HG03060 (cell line): ENCODE measurements around the gene EFNA5.

Source experiments
- ATAC-seq: cut with Tn5 transposase; IDR thresholded peaks from one replicate; pipeline ENCODE4 v1.9.1; 2021; ENCODE audit warnings: low read depth, moderate number of reproducible peaks; ENCODE audit not compliant: unreplicated experiment

EFNA5 gene

DNA sequence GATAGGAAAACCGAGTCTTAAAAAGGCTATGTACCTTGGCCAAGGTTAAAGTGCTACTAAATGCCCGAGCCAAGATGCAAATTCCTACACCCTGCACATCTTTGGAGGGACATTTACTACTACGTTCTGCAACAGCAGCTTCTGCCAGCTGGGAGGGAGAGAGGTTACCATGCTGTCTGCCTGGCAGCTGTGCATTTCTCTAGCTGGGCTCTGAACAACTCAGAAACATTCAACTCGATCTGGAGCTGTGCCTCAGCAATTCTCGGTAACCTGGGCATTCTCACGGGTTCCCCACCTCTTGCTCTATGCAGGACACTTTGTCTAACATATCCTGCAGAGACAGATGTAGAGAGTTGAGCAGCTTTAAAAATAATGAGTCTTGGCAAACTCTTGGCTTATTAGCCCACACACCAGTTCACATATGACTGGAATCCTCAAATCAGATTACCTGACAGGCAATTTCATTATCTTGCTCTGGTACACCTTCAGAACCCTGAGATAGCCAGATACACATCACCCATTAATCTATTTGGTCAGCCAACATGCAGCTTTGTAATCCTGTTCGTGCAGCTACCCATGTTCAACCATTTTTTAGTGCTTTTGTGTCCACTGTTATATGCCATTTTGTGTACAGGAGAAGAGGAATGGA is 115.8 kb downstream of the EFNA5 start:
- no peak for ATAC-seq

DNA sequence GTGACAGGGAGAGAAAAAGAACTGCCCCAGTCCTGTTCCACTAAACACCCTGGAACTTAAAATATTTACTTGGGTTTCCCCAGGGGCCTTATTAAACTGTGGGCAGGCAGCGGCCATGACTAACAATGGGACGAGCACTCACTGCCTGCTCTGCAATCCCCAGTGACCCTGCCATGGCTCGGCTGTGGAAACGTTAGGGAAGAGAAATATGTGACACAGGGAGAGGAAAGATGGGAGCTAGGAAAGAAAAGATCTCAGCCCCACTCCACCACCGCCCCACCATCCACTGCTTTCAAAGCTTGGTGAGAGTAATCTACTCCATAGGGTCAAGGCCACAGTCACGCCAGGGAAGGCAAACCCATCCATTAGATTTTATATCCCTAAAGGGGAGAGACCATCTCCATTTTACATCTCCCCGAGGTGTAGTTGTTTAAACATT is 117.6 kb downstream of the EFNA5 start:
- ATAC-seq, result no peak

DNA sequence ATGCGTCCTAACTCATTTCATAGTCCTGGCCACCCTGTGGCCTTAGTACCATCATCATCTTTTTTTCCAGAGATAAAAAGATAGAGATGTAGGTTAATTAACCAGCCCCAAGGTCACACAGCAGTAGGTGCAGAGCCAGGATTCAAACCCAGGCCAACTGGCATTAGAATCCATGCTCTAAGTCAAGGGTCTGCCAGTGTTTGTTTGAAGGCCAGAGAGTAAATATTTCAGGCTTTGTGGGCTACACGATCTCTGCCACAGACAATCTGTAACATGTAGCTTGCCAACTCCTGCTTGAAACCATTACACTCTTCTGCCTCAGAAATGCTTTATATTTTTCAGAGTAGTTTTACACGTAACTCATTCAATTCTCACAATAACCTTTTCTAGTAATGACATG is 119.6 kb downstream of the EFNA5 start:
- no peak for ATAC-seq

DNA sequence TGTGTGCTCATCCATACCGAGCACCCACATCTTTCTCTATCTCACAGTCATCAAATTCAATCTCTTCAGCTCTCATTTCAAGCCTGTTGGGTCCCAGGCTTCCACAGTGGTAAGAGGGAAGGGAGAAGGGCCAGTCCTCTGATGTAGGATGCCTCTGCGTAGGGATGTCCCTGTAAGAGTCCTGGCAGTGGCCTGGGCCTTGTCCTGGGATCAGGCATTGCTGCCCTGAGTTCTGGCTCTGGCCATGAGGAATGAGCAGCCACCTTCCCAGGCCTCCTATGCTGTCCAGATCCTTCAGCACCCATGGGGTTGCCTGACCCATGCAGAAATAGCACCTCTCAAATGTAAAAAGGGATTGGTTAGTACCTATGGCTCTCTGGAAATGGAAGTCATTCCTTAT is 121.2 kb downstream of the EFNA5 start:
- no peak for ATAC-seq

DNA sequence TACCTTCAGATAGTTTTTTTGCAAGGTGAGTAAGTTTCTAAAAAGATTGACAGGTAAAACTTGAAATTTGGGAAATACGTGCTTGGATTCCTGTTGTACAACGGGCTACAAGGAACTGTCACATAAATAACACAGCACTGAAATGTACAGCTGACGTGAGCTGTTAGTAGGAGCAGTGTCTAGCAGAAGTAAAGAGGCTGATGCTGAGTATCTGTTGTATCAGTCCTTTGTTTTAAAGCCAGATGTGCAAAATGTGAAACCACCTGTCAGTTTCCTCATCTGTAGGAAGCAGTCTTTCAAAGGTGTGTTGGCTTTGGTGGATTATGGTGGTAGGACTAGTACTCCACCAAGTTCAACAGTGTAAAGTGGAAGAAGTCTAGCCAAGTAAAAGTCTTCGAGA is 122.3 kb downstream of the EFNA5 start:
- no peak for ATAC-seq

DNA sequence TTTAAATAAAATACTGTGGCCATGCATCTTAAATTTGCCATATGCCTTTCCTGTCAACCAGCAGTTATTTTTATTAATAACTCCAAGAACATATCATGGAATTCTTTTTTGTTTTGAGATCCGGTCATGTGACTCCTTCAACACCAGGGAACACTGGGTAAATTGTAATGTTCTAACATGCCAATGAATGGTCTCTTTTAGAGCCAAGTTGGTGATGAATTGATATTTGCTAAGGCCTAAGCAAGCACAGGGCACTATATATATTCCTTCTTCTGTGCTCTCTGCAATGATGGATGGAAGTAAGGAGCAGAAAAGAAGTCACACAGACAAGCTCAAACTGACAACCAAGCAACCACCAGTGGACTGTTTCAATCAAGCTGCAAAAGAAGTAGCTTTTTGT is 124.0 kb downstream of the EFNA5 start:
- ATAC-seq, result no peak

DNA sequence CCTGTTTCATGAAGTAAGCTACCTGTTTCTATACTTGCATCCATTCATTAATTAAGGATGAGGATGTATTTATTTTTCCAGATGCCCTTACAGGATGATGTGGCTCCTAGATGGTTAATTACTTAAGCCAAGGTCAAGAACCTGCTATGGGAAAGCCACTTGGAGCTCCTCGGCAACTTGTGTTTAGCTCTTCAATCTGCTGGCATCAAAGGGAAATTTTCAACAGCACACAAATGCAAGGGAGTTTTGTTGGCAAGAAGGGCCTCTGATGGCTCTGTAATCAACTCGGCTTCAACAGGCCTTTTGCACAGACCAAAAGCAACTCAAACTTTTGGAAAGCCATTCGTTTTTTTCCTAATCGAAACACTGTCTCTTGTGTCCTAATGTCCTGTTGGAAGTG is 125.3 kb downstream of the EFNA5 start:
- ATAC-seq, result no peak

DNA sequence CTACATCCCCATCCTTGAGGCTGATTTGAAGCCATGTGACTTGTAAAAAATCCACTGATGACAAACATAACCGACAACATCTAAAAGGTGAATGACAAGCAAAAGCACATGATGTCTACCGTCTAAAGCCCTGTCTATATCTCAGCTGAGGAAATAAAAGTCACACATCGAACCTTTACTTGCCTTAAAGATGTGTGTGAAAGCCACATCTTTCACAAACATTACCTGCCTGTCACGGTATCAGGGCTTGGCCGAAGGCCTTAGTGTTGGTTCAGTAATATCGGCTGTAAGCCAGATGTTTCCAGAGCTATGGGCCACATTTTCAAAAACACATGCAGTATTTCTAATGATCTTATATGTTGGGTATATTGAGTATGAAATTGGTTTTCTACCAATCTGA is 125.8 kb downstream of the EFNA5 start:
- ATAC-seq, result no peak

DNA sequence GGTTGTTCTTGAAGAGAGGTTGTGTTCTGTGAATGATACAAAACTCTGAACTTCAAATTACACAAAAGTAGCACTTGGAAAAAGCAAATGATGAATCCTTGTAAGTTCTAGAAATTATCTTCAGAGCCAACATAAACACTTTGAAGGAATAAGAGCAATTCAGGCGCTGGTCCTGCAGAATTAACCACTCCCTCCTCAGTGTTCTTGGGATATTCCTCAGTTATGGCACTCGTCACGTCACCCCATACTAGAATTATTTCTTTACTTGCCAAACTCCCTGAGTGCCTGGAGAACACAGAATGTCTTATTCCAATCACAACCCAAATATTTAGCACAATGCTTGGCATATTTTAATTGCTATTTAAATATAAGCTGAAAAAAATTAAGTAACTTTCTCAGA is 126.3 kb downstream of the EFNA5 start:
- ATAC-seq, result no peak

DNA sequence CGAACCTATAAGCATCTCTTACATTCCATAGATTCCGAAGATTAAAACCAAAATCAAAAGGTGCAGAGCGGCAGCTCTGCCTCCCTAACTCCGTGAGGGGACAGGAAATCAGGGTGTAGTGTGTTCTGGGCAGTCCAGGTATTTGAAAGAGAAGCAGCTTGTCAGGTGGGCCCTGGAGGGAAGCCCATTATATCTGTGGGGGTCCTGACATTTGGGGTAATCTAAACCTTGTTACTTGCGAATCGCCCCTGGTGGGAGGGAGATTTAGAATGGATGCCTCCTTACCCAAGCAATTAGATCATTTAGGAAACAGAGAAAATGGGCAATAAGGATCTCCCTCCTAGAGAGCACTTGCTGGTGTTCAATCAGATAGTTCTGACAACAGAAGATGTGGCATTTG is 126.9 kb downstream of the EFNA5 start:
- no peak for ATAC-seq

DNA sequence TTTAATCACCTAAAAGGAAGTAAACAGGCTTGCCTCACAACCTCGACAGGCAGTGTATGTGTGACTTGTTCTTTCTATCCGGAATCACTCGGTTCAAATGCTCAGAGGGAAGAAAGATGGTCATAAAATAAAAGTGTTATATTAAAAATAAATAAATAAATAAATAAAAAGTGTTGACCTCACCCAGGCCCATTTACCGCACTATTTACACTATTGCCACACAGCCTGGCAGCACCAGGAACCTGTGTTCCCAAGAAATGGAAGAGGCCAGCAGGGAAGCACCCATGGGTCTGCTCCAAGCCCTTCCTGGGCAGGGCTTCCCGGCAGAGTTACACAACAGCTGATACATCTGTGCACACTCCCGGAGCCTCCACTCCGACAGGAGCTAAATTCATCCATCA is 127.9 kb downstream of the EFNA5 start:
- no peak for ATAC-seq

DNA sequence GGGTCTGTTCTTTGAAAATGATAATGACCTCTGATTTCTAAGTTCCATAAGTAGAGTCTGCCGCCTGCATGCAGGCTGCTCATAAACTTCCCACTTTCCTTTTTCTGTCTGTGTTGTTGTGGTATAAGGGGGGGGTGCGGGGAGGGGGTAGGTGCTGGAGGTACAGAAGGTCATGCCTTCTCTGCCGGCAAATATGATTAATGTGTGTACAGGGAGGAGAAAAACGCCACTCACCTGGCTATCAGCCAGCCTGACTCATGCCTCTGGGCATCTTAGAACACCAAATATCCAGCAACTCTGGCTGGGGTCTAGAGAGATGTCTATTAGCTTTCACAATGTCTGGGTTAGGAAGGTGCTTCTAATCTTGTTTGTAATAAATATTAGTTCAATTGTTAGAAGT is 128.3 kb downstream of the EFNA5 start:
- ATAC-seq, result no peak

DNA sequence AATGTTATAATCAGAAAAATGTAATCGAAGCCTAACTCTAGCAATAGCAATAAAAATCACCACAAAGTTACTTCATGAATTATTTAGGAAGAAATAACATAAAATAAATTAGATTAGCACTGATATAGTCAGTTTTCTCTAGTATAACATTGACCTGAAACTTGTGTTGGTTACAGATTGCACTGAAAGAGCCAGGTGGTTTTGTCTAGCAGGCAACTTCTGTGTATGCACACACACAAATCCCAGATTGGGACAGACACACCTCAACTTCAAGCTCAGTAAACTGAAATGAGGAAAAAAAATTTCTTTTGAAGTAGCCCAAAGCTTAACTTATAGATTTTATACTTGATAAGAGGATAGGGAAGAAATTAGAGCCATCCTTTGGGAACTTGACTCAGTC is 129.3 kb downstream of the EFNA5 start:
- no peak for ATAC-seq

DNA sequence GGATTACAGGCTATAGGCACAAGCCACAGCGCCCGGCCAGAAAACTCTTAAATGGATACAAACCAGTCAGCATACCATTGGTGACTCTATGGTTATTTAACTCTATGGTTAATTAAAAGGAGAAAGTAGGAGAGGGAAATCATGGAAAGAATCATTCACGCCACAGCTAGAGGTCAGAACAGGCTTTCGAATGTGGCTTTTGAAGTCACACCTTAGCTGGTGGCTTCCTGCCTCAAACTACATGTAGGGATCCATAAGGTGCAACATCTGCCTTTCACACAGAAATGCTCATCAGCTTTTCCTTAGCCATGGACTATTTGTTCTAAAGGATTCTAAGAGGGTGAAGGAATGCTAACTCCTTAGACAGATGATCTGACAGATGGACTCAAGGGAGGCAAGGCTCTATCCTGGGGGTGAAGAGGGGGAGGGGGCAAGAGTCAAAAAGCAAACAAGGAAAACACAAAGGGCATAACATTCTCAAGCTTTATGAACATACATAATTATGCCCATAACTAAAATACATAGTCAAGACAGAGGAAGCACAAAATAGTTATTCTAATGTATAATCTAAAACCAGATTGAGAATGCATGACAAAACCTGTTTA is 130.9 kb downstream of the EFNA5 start:
- no peak for ATAC-seq

DNA sequence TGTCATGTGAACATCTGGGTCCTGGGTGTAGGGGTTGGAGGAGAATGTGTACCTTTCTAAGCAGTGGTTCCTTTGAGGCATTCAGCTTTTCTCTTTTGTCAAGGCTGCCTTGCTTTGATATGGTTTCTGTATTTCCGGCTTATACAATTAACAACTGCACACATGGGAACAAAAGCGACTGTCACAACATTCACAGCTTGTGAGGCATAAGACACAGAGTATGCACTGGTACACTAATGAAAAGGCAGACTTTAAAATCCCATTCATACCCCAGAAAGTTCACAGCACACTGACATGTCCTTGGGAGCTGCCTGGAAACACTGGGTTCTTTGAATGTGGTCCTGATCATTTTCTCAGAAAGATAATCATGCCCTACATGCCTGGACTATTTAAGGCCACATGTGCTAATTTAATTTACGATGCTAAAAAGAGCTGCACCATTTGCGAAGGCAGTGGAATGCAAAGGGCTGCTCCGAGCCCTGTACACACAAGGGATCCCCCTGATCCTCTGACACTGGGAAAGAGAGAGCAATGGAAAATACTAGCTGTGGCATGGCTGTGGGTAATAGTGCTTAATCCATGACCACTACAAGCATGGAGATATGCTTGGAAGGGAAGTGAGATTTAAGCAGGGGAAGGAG is 131.8 kb downstream of the EFNA5 start:
- no peak for ATAC-seq

DNA sequence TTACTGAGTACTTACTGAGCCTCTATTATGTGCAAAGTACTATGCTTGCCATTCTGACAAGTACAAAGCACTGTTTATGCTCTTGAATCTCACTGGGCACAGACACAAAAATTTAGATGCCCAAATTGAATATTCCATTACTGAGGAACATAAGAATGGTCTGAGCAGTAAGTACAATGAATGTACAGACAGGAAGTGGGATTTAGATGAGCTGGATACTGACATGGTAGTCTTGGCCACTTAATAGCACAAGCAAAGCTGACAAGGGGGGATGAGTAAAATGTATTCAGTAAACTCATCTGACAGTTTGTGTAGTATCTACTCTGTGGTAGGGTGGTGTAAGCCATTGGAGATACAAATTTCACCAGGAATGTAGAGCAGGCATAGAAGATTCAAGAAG is 132.4 kb downstream of the EFNA5 start:
- ATAC-seq, result no peak

DNA sequence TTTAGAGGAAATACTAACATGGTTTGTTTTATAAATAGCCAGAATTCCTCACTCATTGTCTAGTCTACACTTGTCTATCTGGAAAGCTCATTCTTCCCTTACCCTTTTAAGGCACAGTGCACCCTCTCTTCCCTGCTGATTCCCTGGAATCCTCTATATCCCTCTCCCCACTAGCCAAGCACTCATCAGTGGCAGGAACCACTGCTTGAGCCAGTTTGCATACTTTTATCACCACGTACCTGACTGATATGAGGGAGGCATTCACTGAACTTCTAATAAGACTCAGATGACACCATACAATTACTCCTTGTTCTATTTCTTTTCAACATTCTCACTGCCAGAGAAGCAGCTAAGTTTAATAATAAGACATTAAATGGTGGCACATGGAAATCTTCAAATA is 134.9 kb downstream of the EFNA5 start:
- ATAC-seq, result no peak

DNA sequence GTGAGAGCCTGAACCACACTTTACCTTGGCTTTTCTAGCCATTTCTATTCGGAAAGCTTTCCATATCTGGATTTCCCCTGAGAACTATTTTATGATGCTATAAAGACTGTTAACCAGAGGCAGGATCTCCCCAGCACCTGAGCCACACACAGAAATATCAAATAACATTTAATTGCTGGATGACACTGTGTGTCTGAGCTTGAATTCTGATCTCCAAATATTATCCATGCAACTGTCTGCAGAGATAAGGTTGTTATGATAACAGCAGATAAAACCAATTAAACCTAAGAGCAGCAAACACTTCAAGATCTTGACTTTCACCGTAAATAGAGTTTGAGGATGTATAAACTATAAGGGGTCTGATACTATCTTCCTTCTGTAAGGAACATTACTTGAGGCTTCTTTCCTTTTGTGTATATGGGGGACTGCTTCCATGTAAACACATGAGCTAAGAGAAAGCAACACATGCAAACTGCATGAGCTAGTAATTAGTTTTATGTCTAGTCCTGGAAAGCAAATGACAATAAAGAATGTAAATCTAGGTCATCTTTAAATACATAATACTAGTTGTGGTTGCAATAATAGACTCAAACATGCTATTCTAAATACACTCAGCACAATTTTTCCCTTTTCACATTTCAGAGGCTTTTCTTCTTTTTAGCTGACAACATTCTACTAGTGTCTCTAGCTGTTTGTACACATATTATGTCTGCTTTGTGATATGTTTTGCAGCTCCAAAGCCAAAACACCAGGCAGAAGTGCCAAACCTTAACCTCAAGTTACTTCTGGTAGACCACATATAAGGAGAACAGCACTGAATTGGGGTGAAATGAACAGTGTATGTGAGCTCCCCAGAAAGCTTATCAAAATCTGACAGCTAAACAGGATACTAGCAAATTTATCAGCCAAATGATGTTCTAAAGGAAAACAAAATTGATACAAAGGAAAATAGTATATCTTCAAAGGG is 136.5 kb downstream of the EFNA5 start:
- no peak for ATAC-seq

DNA sequence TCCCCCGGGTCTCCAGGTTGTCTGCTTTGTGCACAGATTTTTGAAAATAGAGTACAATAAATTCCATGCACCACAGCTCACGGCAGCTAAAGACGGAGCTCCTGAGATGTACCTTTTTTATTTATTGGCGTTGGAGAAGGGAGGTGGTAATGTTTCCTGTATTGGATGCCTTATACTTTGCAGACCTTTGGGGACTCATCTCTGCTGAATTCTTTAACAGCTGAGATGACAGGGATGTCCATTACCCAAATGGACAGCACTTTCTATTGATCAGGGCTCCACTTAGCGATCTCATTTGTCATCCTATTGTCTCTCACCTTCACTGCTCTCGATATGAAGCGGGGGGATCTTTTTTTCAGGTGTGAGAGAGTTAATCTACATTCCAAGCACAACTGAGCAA is 137.8 kb downstream of the EFNA5 start:
- ATAC-seq, result no peak

DNA sequence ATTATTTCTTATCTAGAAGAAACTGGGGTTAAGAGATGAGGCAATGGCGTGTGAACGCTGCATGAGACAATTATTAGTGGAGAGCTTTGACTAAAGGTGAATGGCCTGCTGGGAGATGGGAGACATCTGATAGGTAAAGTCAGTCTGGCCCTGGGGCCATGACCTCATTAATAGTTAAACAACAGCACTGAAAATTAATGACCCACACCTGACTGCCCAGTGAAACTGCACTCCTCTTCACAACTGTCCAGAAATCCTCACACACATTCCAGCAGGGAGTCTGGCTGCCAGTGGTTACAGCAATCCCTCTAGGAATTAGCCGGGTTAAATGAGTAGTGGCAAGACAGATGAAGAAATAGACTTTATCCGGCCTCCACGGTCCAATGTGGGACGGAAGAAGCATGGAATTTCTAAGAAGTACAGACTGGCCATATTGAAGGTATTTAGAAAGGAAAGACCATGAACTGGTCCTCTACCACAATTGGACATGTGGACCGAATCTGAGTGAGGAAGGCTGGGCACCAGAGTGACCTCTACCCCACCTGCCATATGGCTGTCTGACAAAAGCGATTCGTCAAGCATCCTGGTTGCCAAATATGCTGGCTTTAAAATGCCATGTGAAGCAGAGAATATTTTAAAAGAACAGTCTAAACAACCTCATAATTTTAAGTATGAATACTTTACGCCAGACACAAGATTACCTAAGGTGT is 138.4 kb downstream of the EFNA5 start:
- no peak for ATAC-seq
